Astrocyte of the spinal cord (primary cell): ENCODE measurements around the gene KIF9.

Experiments used
- DNase-seq: peaks from one replicate; pipeline ENCODE4 v3.0.0; 2011; ENCODE audit warnings: low read depth, low spot score
- H3K4me3 ChIP-seq: 2 replicates; pipeline ENCODE4 v1.5.1; 2011; ENCODE audit warnings: low read depth, mild to moderate bottlenecking, low read length, moderate library complexity
- CTCF ChIP-seq: IDR thresholded peaks from 2 replicates; pipeline ENCODE4 v1.5.1; 2012; ENCODE audit warnings: low read depth, mild to moderate bottlenecking, low read length, inconsistent platforms
- in situ Hi-C: cut with HindIII; loops from 2 replicates; pipeline ENCODE4 v1.10.0; 2017; ENCODE audit warnings: low sequenced_read_pairs

Gene KIF9

GRCh38 chr3:47299381-47300318, 17.1 kb upstream of the KIF9 start:
- in situ Hi-C loops, result no loop called here
- no peak overlapping the region for H3K4me3 ChIP-seq
- no peak for TF ChIP-seq CTCF
- DNase-seq, result no peak

GRCh38 chr3:47298439-47298838, 15.8 kb upstream of the KIF9 start:
- H3K4me3 ChIP-seq, result no peak overlapping the region
- in situ Hi-C loops, result no loop called here
- no peak for DNase-seq
- TF ChIP-seq CTCF, result no peak

- in situ Hi-C loops, result no loop called here
- DNase-seq, result no peak
- no peak overlapping the region for H3K4me3 ChIP-seq
- no peak for TF ChIP-seq CTCF
Observed at GRCh38 chr3:47296562-47297302, 14.1 kb upstream of the KIF9 start.

- H3K4me3 ChIP-seq, result no peak overlapping the region
- in situ Hi-C loops, result no loop called here
- DNase-seq, result no peak
- TF ChIP-seq CTCF, result no peak
Observed at GRCh38 chr3:47295976-47296375, 13.4 kb upstream of the KIF9 start.

- no peak overlapping the region for H3K4me3 ChIP-seq
- in situ Hi-C loops, result no loop called here
- DNase-seq, result no peak
- no peak for TF ChIP-seq CTCF
Observed at GRCh38 chr3:47295322-47295721, 12.7 kb upstream of the KIF9 start.

- no peak for DNase-seq
- no peak overlapping the region for H3K4me3 ChIP-seq
- in situ Hi-C loops, result no loop called here
- no peak for TF ChIP-seq CTCF
Observed at GRCh38 chr3:47294392-47294791, 11.8 kb upstream of the KIF9 start.
